Smooth muscle cell of trachea (primary cell): Measurements from ENCODE around the gene OR1N1. TPM values are rescaled to one million over a fixed set of nuclear protein-coding genes. Genes with fewer than 3 reads are reported as not detected.

ENCODE experiments used
- total RNA-seq: library from RNA; depleted of rRNA; stranded (reverse); fragments of >200 nt; gene quantifications from 2 replicates; pipeline ENCODE4 v1.2.1, GENCODE V29; 2014

The OR1N1 gene, protein sequence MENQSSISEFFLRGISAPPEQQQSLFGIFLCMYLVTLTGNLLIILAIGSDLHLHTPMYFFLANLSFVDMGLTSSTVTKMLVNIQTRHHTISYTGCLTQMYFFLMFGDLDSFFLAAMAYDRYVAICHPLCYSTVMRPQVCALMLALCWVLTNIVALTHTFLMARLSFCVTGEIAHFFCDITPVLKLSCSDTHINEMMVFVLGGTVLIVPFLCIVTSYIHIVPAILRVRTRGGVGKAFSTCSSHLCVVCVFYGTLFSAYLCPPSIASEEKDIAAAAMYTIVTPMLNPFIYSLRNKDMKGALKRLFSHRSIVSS
- not detected in 2 replicates for total RNA-seq

DNA sequence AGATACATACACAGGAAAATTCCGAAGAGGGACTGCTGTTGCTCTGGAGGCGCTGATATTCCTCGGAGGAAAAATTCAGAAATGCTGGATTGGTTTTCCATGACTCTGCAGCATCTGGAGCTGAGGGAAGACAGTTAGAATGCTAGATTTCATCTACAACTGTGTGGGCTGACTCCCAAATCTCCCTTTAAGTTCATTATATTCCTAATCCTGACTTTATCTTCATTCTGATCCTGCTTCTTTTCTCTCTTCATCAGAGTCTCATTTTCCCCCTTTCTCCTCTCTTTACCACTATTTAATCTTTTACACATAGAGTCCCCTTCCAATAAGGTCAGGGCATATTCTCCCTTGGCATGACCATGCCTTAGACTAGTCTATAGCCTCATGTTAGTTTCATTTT, at the start of gene OR1N1:
OR1N1 (minus strand) TSS at position 101 of the 400 bp plus-strand sequence; CDS start at position 101, 0 bp downstream.

DNA sequence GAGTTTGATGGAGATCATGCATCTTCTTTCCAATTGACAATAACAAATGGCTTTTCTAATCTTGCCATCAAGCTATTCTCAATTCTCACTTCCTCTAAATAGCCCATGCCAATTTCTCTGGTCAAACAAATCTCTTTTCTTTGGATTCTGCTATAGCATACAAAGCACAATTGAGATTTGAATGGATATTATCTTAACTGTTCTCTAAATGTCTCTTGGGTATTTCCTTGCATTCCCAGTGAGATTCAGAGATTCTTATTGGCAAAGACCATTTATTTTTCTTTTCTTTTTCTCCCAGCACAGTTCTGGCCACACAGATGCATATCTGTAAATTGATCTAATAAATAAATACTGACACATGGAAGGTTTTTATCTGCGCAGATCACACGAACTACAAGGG, 25.7 kb upstream of the OR1N1 start, which contains the start of gene OR1N2:
OR1N2 (plus strand) TSS at position 301 of the 400 bp plus-strand sequence. CDS start 100 bp downstream, outside the sequence.

DNA sequence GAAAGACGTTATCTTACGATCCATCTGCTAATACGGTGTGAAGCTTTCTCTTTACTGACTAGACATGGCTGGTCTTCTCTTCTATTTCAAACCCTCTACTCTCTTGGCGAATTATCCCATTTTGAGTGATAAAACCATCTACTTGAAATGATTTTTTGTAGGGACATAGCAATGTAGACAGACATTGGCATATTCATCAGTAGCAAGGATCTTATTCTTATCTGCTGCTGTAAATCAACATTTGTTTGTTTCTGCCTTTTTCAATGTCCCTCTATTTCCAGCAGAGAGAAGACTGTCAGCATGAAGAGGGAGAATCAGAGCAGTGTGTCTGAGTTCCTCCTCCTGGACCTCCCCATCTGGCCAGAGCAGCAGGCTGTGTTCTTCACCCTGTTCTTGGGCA, 8.3 kb downstream of the OR1N1 start, which contains the start of gene OR1J4:
OR1J4 (plus strand) TSS at position 301 of the 400 bp plus-strand sequence; CDS start at position 301, 0 bp downstream.

DNA sequence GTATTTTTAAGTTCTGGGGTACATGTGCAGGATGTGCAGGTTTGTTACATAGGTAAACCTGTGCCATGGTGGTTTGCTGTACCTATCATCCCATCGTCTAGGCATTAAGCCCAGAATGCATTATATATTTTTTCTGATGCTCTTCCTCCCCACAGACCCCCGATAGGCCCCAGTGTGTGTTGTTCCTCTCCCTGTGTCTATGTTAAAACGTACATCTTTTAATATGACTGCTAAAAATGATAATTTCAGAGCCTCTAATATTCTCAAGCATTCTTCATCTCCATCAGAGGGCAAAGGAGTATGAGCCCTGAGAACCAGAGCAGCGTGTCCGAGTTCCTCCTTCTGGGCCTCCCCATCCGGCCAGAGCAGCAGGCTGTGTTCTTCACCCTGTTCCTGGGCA, 16.6 kb downstream of the OR1N1 start, which contains the start of gene OR1J2:
OR1J2 (plus strand) TSS at position 301 of the 400 bp plus-strand sequence; CDS start at position 301, 0 bp downstream.

DNA sequence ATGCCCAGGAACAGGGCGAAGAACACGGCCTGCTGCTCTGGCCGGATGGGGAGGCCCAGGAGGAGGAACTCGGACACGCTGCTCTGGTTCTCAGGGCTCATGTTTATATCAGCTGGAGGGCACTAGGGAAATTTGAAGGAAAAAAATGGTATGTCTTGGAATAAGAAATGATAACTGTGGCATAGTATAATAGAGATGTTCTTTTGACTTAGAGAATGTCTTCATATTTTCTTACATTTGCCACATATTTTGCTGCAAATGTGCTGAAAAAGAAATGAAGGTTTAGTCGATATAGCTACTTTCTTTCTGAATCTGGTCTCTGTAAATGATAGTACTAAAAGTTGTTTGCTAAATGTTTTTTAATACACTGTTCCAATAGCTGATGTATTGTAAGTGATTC, 49.3 kb downstream of the OR1N1 start, which contains the start of gene OR1J1:
OR1J1 (minus strand) TSS at position 101 of the 400 bp plus-strand sequence; CDS start at position 101, 0 bp downstream.

Other genes with a start within 250 kb of the OR1N1 start
- gene PTGS1, start 156.3 kb downstream of the OR1N1 start, total RNA-seq: 44.8 and 67.8 TPM in 2 replicates
- not detected in 2 replicates for gene OR1J1, start 49.4 kb downstream of the OR1N1 start, total RNA-seq
- gene OR1J2, start 16.5 kb downstream of the OR1N1 start, total RNA-seq: not detected in 2 replicates
- gene OR1J4, start 8.2 kb downstream of the OR1N1 start, total RNA-seq: 0.17 TPM in 1 of 2 replicates, not detected in the other
- gene OR1N2, start 25.8 kb upstream of the OR1N1 start, total RNA-seq: not detected in 2 replicates
- 0.15 TPM in 1 of 2 replicates, not detected in the other for gene OR1L8, start 56.1 kb upstream of the OR1N1 start, total RNA-seq
- gene OR1Q1, start 87.4 kb upstream of the OR1N1 start, total RNA-seq: not detected in 2 replicates
- gene OR1B1, start 130.3 kb upstream of the OR1N1 start, total RNA-seq: not detected in 2 replicates
- not detected in 2 replicates for gene OR1L1, start 134.4 kb upstream of the OR1N1 start, total RNA-seq
- gene OR1L3, start 147.8 kb upstream of the OR1N1 start, total RNA-seq: not detected in 2 replicates
- gene OR1L4, start 196.7 kb upstream of the OR1N1 start, total RNA-seq: not detected in 2 replicates
- not detected in 2 replicates for gene OR1L6, start 215.0 kb upstream of the OR1N1 start, total RNA-seq